A673 (cell line): ENCODE results near the gene INTS11. TPM values are rescaled to one million over a fixed set of nuclear protein-coding genes. Genes with fewer than 3 reads are reported as not detected.
A peak's percentile ranks its signal among the peaks of the same experiment; 100 is the strongest.

Source experiments
- BruUV-seq: library from RNA; stranded (reverse); fragments of 400-500 nt; replicated peaks from 2 replicates; lab custom pipeline; 2021; lab: Mats Ljungman, UMichigan
- CTCF ChIA-PET: fragments of 300-600 bp; sonication (Branson Sonifier 250); formaldehyde crosslinking; loops from one replicate; lab custom pipeline; 2022; ENCODE audit warnings: antibody characterized with exemption; lab: Charles Lee
- POLR2A ChIA-PET: fragments of 300-600 bp; sonication (Branson Sonifier 250); formaldehyde crosslinking; loops from one replicate; lab custom pipeline; 2022; ENCODE audit warnings: antibody characterized with exemption; ENCODE audit not compliant: low non-redundant PET; lab: Charles Lee
- DNase-seq: peaks from one replicate; pipeline ENCODE4 v3.0.0-alpha.2; 2015; ENCODE audit warnings: low spot score
- H3K27ac ChIP-seq: fragments of 200-600 bp; sonication (generic); 2 replicates; pipeline ENCODE4 v1.5.1; 2016; ENCODE audit warnings: mixed run types, low read depth, mild to moderate bottlenecking, mixed read lengths, antibody characterized with exemption, low read length; ENCODE audit not compliant: poor library complexity, severe bottlenecking
- H3K27me3 ChIP-seq: fragments of 200-600 bp; sonication (generic); replicated peaks from 2 replicates; pipeline ENCODE4 v1.6.1; 2017; ENCODE audit warnings: mixed run types, low read depth, mild to moderate bottlenecking, mixed read lengths, antibody characterized with exemption, low read length; ENCODE audit not compliant: insufficient read depth, poor library complexity
- H3K36me3 ChIP-seq: fragments of 200-600 bp; sonication (generic); 2 replicates; pipeline ENCODE4 v1.6.1; 2016; ENCODE audit warnings: mixed run types, mild to moderate bottlenecking, mixed read lengths, antibody characterized with exemption, low read length; ENCODE audit not compliant: insufficient read depth, poor library complexity, severe bottlenecking
- H3K4me1 ChIP-seq: fragments of 200-600 bp; sonication (generic); 2 replicates; pipeline ENCODE4 v1.6.1; 2017; ENCODE audit warnings: mixed run types, mild to moderate bottlenecking, mixed read lengths, antibody characterized with exemption, low read length; ENCODE audit not compliant: insufficient read depth, poor library complexity, severe bottlenecking
- H3K4me3 ChIP-seq: fragments of 200-600 bp; sonication (generic); 2 replicates; pipeline ENCODE4 v1.5.1; 2016; ENCODE audit warnings: low read depth, mixed run types, mild to moderate bottlenecking, mixed read lengths, low read length; ENCODE audit not compliant: poor library complexity, severe bottlenecking
- H3K9me3 ChIP-seq: fragments of 200-600 bp; sonication (generic); 2 replicates; pipeline ENCODE4 v1.6.1; 2016; ENCODE audit warnings: mixed run types, low read depth, mild to moderate bottlenecking, mixed read lengths, antibody characterized with exemption, low read length; ENCODE audit not compliant: poor library complexity, severe bottlenecking
- CTCF ChIP-seq: fragments of 300-800, 200-600 bp; sonication (generic); conservative IDR thresholded peaks from 2 replicates; pipeline ENCODE4 v1.5.1; 2017; ENCODE audit warnings: low read depth, mild to moderate bottlenecking, antibody characterized with exemption, low read length, moderate library complexity, mixed read lengths
- EZH2 ChIP-seq: fragments of 200-600 bp; sonication (generic); IDR thresholded peaks from 2 replicates; pipeline ENCODE4 v1.6.1; 2017; ENCODE audit warnings: borderline replicate concordance, low read depth, mild to moderate bottlenecking, mixed read lengths, antibody characterized with exemption, low read length; ENCODE audit not compliant: poor library complexity, severe bottlenecking
- intact Hi-C: fragments of 100-400 bp; cut with micrococcal nuclease; formaldehyde crosslinking; loops from one replicate; pipeline ENCODE4 v1.10.0; 2022; ENCODE audit not compliant: unreplicated experiment
- total RNA-seq: library from RNA; stranded (reverse); gene quantifications from 2 replicates; pipeline ENCODE4 v1.2.3, GENCODE V29; 2021

The INTS11 gene
- total RNA-seq, 1 experiment from 2014 or later = 156 TPM

GRCh38 chr1:1273209-1273511 is 51.3 kb downstream of the INTS11 start:
- no peak for TF ChIP-seq CTCF
- TF ChIP-seq EZH2 = no peak
- CTCF ChIA-PET = no interaction called here
- H3K9me3 ChIP-seq = no peaks in the 10 kb centered on the region
- POLR2A ChIA-PET = no interaction called here
- H3K27ac ChIP-seq = peak overlapping the region; percentile 93
- no TSS peak for BruUV-seq
- DNase-seq = no peak
- H3K4me3 ChIP-seq = peak overlapping the region; percentile 86
- intact Hi-C loops = no loop called here
- H3K4me1 ChIP-seq = peaks cover 8% of the 10 kb centered on the region
- H3K27me3 ChIP-seq = no peaks in the 10 kb centered on the region
- peaks cover 9% of the 10 kb centered on the region for H3K36me3 ChIP-seq

GRCh38 chr1:1272341-1273208 is 51.9 kb downstream of the INTS11 start:
- Histone ChIP-seq H3K4me3 (peak overlapping the region; percentile 86), H3K36me3 (peaks cover 15% of the 10 kb centered on the region), H3K27ac (peak overlapping the region; percentile 93), H3K27me3 (no peaks in the 10 kb centered on the region), H3K4me1 (peaks cover 8% of the 10 kb centered on the region), H3K9me3 (no peaks in the 10 kb centered on the region)
- CTCF ChIA-PET = no interaction called here
- no peak for DNase-seq
- BruUV-seq = no TSS peak
- TF ChIP-seq CTCF (no peak), EZH2 (no peak)
- intact Hi-C loops = no loop called here
- POLR2A ChIA-PET = no interaction called here

GRCh38 chr1:1270813-1271212 is 53.6 kb downstream of the INTS11 start:
- no peak for DNase-seq
- peaks cover 20% of the 10 kb centered on the region for H3K36me3 ChIP-seq
- ChIA-PET POLR2A (no interaction called here), CTCF (no interaction called here)
- H3K27ac ChIP-seq = peak overlapping the region; percentile 37
- peaks cover 8% of the 10 kb centered on the region for H3K4me1 ChIP-seq
- BruUV-seq = no TSS peak
- intact Hi-C loops = no loop called here
- H3K4me3 ChIP-seq = no peak overlapping the region
- no peak for TF ChIP-seq EZH2
- no peaks in the 10 kb centered on the region for H3K27me3 ChIP-seq
- H3K9me3 ChIP-seq = no peaks in the 10 kb centered on the region
